K562 (cell line): ENCODE data around the gene C10orf53. TPM values are rescaled to one million over a fixed set of nuclear protein-coding genes. Genes with fewer than 3 reads are reported as not detected.

Experiments used
- ATAC-seq: fragments of 200-7000 bp; cut with Tn5 transposase; 3 replicates; pipeline ENCODE4 v1.9.1; 2020; ENCODE audit warnings: moderate library complexity
- BruUV-seq: library from RNA; stranded (reverse); fragments of 400-500 nt; replicated peaks from 2 replicates; lab custom pipeline; 2021; lab: Mats Ljungman, UMichigan
- CTCF ChIA-PET: fragments of 300-600 bp; formaldehyde crosslinking; extraction: SDS; loops from one replicate; lab custom pipeline; 2021; ENCODE audit warnings: low intra/inter-chr PET ratio; lab: Yijun Ruan, JAX
- POLR2A ChIA-PET: fragments of 300-600, 350-650 bp; sonication (Branson Sonifier 250); formaldehyde crosslinking; extraction: SDS; loops from one replicate; lab custom pipeline; 2021; ENCODE audit warnings: antibody characterized with exemption, inconsistent platforms; lab: Yijun Ruan, JAX
- DNase-seq, 4 experiments: peaks; one replicate each; pipeline versions ENCODE4 v3.0.0 to v3.0.0-alpha.2; 2011 to 2018; ENCODE audit warnings: low spot score in 3 of 4, mixed read lengths in 3 of 4; ENCODE audit errors: extremely low read depth in 1 of 4
- FAIRE-seq: peaks from 2 replicates; lab custom pipeline; 2011; peaks lifted over from hg19 to GRCh38; lab: Jason Lieb, UNC
- H2AFZ ChIP-seq: 2 replicates; pipeline ENCODE4 v1.6.0; 2011; ENCODE audit warnings: low read depth, low read length, control low read depth, inconsistent platforms
- H3K27ac ChIP-seq: fragments of 200-600 bp; 3 replicates; pipeline ENCODE4 v1.8.0; 2011; ENCODE audit warnings: low read depth, mild to moderate bottlenecking, control low read depth, inconsistent platforms, low read length, moderate library complexity, mixed read lengths; ENCODE audit errors: extremely low read depth
- H3K27me3 ChIP-seq, 2 experiments: fragments of 300-600 bp in 1 of 2; 2 replicates in 1 of 2; 3 replicates in 1 of 2; pipeline versions ENCODE4 v1.6.0 to v1.8.0; 2011; ENCODE audit warnings: inconsistent platforms in 2 of 2, low read length in 2 of 2, mild to moderate bottlenecking in 1 of 2, mixed read lengths in 1 of 2, moderate library complexity in 1 of 2; ENCODE audit not compliant: control insufficient read depth in 2 of 2, insufficient read depth in 2 of 2
- H3K36me3 ChIP-seq: fragments of 300-600 bp; 3 replicates; pipeline ENCODE4 v1.8.0; 2011; ENCODE audit warnings: mild to moderate bottlenecking, low read length, inconsistent platforms; ENCODE audit not compliant: control insufficient read depth, insufficient read depth
- H3K4me1 ChIP-seq, 2 experiments: fragments of 200-600 bp in 1 of 2; replicated peaks in 1 of 2; 2 replicates in 1 of 2; 3 replicates in 1 of 2; pipeline versions ENCODE4 v1.5.1 to v1.8.0; 2011; ENCODE audit warnings: inconsistent platforms in 2 of 2, low read length in 2 of 2, mild to moderate bottlenecking in 1 of 2, mixed read lengths in 1 of 2, moderate library complexity in 1 of 2; ENCODE audit not compliant: control insufficient read depth in 2 of 2, insufficient read depth in 2 of 2
- H3K4me2 ChIP-seq: 2 replicates; pipeline ENCODE4 v1.6.1; 2011; ENCODE audit warnings: low read length, control low read depth, inconsistent platforms, mixed read lengths; ENCODE audit not compliant: insufficient read depth
- H3K4me3 ChIP-seq: fragments of 200-600 bp; sonication (generic), shearing (Covaris generic); 2 replicates; pipeline ENCODE4 v1.5.1; 2016; ENCODE audit warnings: control low read depth, inconsistent platforms
- H3K79me2 ChIP-seq: fragments of 200-600 bp; 3 replicates; pipeline ENCODE4 v1.8.0; 2011; ENCODE audit warnings: low read length, inconsistent platforms; ENCODE audit not compliant: control insufficient read depth, insufficient read depth
- H3K9ac ChIP-seq, 2 experiments: 2 replicates each; pipeline versions ENCODE4 v1.6.0 to v1.6.1; 2011; ENCODE audit warnings: low read depth in 2 of 2, low read length in 2 of 2, control low read depth in 1 of 2, inconsistent platforms in 1 of 2, mild to moderate bottlenecking in 1 of 2, mixed read lengths in 1 of 2; ENCODE audit not compliant: insufficient read depth in 1 of 2
- H3K9me1 ChIP-seq: one replicate; pipeline ENCODE4 v1.6.0; 2011; ENCODE audit warnings: inconsistent platforms, mild to moderate bottlenecking, low read length, moderate library complexity; ENCODE audit not compliant: control insufficient read depth, insufficient read depth
- H3K9me3 ChIP-seq: replicated peaks from 2 replicates; pipeline ENCODE4 v1.5.1; 2011; ENCODE audit warnings: low read depth, low read length, inconsistent platforms; ENCODE audit not compliant: control insufficient read depth, insufficient read depth
- H4K20me1 ChIP-seq: replicated peaks from 2 replicates; pipeline ENCODE4 v1.6.1; 2011; ENCODE audit warnings: low read length, inconsistent platforms, mixed read lengths; ENCODE audit not compliant: control insufficient read depth, insufficient read depth
- BCOR ChIP-seq: fragments of 450-650 bp; IDR thresholded peaks from 2 replicates; pipeline ENCODE4 v1.6.1; 2016
- CREB1 ChIP-seq, 2 experiments: sonication (generic) in 1 of 2; formaldehyde crosslinking in 1 of 2; IDR thresholded peaks; 2 replicates each; pipeline versions ENCODE4 v1.6.1 to v1.8.0; 2012 to 2022; ENCODE audit warnings: inconsistent platforms in 1 of 2, mild to moderate bottlenecking in 1 of 2, missing genetic modification reagents in 1 of 2, moderate library complexity in 1 of 2
- EP400 ChIP-seq: fragments of 450-650 bp; IDR thresholded peaks from 2 replicates; pipeline ENCODE4 v1.6.1; 2017; ENCODE audit warnings: antibody characterized with exemption, mild to moderate bottlenecking, moderate library complexity
- MIER1 ChIP-seq: fragments of 450-650 bp; IDR thresholded peaks from 2 replicates; pipeline ENCODE4 v1.6.1; 2016; ENCODE audit warnings: antibody characterized with exemption, mild to moderate bottlenecking, low read depth
- NFE2L1 ChIP-seq: fragments of 450-650 bp; IDR thresholded peaks from 2 replicates; pipeline ENCODE4 v1.6.1; 2016; ENCODE audit warnings: missing genetic modification characterization, low read depth, mild to moderate bottlenecking, missing compliant biosample characterization, moderate library complexity, borderline replicate concordance
- NFIX ChIP-seq: fragments of 250-450 bp; sonication (Bioruptor Pico); IDR thresholded peaks from 2 replicates; pipeline ENCODE4 v1.4.0; 2020; ENCODE audit warnings: low read depth, mild to moderate bottlenecking, moderate library complexity
- POLR2G ChIP-seq: fragments of 200-400 bp; formaldehyde crosslinking; IDR thresholded peaks from 2 replicates; pipeline ENCODE4 v1.6.1; 2017; ENCODE audit warnings: low read depth, mild to moderate bottlenecking, antibody characterized with exemption, low read length, moderate library complexity
- PRPF4 ChIP-seq: fragments of 200-400 bp; formaldehyde crosslinking; IDR thresholded peaks from one replicate; pipeline ENCODE4 v1.6.1; 2017; ENCODE audit warnings: low read length, low read depth, mild to moderate bottlenecking; ENCODE audit not compliant: insufficient read depth, poor library complexity, severe bottlenecking
- RCOR1 ChIP-seq, 2 experiments: IDR thresholded peaks; 2 replicates each; pipeline ENCODE4 v1.6.1; 2012; ENCODE audit warnings: low read depth in 2 of 2, low read length in 2 of 2, borderline replicate concordance in 1 of 2, improper control_type of control experiment in 1 of 2
- SMAD2 ChIP-seq: fragments of 150-350 bp; IDR thresholded peaks from 2 replicates; pipeline ENCODE4 v1.6.1; 2014; ENCODE audit warnings: low read depth, mild to moderate bottlenecking, low read length
- TSC22D4 ChIP-seq: fragments of 450-650 bp; IDR thresholded peaks from 2 replicates; pipeline ENCODE4 v1.6.1; 2016; ENCODE audit warnings: missing genetic modification characterization, missing biosample characterization, control low read depth
- WHSC1 ChIP-seq: IDR thresholded peaks from one replicate; pipeline ENCODE4 v1.6.1; 2012; ENCODE audit warnings: low read length, control low read depth, inconsistent platforms
- ZNF507 ChIP-seq: conservative IDR thresholded peaks from 2 replicates; pipeline ENCODE4 v1.6.1; 2017; ENCODE audit warnings: missing genetic modification characterization, missing compliant biosample characterization
- WGBS: fragments of 100-300 bp; shearing (Covaris generic); methylation state at CpG from one replicate; pipeline ENCODE4 v1.1.6; 2016; ENCODE audit warnings: low coverage, mixed read lengths; ENCODE audit not compliant: insufficient coverage; ENCODE audit errors: missing lambda C conversion rate; 5-methylcytosine and 5-hydroxymethylcytosine counted together
- in situ Hi-C: fragments of 300-500 bp; cut with MboI; formaldehyde crosslinking; loops from 4 replicates; pipeline ENCODE4 v1.15.0; 2018; ENCODE audit warnings: inconsistent platforms, mixed read lengths
- intact Hi-C: fragments of 100-400 bp; cut with micrococcal nuclease; formaldehyde crosslinking; loops from 2 replicates; pipeline ENCODE4 v1.14.2; 2022
- polyA plus RNA-seq, 8 experiments: library from polyadenylated mRNA; depleted of rRNA in 4 of 8; stranded (reverse) in 5 of 8; unstranded in 3 of 8; fragments of >200 nt; fragmentation: Nextera tagmentation in 2 of 8; fragmentation: Illumina TruSeq in 1 of 8; extraction: Ambion mirVana in 2 of 8; extraction: Trizol in 1 of 8; gene quantifications; 2 replicates each; pipeline versions ENCODE4 v1.2.1 to v1.2.3, GENCODE V29; 2011 to 2014; ENCODE audit warnings: inconsistent platforms in 1 of 8, missing spikeins in 1 of 8
- total RNA-seq, 7 experiments: library from RNA; depleted of rRNA in 6 of 7; stranded (reverse); fragments of >200 nt in 6 of 7; fragmentation: Illumina TruSeq in 2 of 7; extraction: Trizol in 2 of 7; gene quantifications; 2 replicates each; pipeline versions ENCODE4 v1.2.1 to v1.2.3, GENCODE V29; 2011 to 2021; ENCODE audit warnings: low replicate concordance in 1 of 7
- TF ChIP-seq, protein P1 (sequence below): fragments of 250-450 bp; sonication (Bioruptor Pico); IDR thresholded peaks from 2 replicates; pipeline ENCODE4 v1.8.0; 2022; ENCODE audit warnings: inconsistent platforms
- TF ChIP-seq, protein P2 (sequence below): fragments of 450-650 bp; IDR thresholded peaks from 2 replicates; pipeline ENCODE4 v1.6.1; 2017; ENCODE audit warnings: mild to moderate bottlenecking, moderate library complexity
- TF ChIP-seq, protein P3 (sequence below): fragments of 450-650 bp; IDR thresholded peaks from 2 replicates; pipeline ENCODE4 v1.6.1; 2016; ENCODE audit warnings: mild to moderate bottlenecking

C10orf53 gene
- total and polyA plus RNA-seq, 9 of the 15 experiments (the other 6 are each of a cell fraction or from before 2014, with no cell fraction given): not detected

DNA sequence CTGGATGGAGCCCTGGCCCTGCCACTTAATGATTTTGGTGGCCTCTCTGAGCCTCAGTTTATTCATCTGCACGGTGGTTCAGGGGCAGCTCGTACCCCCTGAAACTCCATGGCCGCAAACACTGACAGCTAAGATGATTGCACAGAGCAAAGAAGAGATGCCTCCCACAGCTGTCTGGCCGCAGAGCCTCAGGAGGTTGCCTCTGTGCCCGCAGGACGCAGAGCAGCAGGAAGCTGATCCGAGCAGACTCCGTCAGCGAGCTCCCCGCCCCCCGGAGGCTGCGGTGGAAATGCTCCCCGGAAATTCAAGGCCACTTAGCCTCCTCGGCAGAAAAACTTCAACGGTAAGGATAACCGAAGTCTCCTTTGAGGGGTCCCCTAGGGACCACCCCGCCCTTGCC is 30.2 kb upstream of the C10orf53 start (continued):
- TF ChIP-seq ZNF507: no peak
- TF ChIP-seq, protein P1, sequence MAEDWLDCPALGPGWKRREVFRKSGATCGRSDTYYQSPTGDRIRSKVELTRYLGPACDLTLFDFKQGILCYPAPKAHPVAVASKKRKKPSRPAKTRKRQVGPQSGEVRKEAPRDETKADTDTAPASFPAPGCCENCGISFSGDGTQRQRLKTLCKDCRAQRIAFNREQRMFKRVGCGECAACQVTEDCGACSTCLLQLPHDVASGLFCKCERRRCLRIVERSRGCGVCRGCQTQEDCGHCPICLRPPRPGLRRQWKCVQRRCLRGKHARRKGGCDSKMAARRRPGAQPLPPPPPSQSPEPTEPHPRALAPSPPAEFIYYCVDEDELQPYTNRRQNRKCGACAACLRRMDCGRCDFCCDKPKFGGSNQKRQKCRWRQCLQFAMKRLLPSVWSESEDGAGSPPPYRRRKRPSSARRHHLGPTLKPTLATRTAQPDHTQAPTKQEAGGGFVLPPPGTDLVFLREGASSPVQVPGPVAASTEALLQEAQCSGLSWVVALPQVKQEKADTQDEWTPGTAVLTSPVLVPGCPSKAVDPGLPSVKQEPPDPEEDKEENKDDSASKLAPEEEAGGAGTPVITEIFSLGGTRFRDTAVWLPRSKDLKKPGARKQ: no peak
- no peak for TF ChIP-seq SMAD2
- TF ChIP-seq WHSC1: no peak
- TF ChIP-seq EP400: no peak
- TF ChIP-seq MIER1: no peak
- TF ChIP-seq, protein P2, sequence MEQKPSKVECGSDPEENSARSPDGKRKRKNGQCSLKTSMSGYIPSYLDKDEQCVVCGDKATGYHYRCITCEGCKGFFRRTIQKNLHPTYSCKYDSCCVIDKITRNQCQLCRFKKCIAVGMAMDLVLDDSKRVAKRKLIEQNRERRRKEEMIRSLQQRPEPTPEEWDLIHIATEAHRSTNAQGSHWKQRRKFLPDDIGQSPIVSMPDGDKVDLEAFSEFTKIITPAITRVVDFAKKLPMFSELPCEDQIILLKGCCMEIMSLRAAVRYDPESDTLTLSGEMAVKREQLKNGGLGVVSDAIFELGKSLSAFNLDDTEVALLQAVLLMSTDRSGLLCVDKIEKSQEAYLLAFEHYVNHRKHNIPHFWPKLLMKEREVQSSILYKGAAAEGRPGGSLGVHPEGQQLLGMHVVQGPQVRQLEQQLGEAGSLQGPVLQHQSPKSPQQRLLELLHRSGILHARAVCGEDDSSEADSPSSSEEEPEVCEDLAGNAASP: no peak

DNA sequence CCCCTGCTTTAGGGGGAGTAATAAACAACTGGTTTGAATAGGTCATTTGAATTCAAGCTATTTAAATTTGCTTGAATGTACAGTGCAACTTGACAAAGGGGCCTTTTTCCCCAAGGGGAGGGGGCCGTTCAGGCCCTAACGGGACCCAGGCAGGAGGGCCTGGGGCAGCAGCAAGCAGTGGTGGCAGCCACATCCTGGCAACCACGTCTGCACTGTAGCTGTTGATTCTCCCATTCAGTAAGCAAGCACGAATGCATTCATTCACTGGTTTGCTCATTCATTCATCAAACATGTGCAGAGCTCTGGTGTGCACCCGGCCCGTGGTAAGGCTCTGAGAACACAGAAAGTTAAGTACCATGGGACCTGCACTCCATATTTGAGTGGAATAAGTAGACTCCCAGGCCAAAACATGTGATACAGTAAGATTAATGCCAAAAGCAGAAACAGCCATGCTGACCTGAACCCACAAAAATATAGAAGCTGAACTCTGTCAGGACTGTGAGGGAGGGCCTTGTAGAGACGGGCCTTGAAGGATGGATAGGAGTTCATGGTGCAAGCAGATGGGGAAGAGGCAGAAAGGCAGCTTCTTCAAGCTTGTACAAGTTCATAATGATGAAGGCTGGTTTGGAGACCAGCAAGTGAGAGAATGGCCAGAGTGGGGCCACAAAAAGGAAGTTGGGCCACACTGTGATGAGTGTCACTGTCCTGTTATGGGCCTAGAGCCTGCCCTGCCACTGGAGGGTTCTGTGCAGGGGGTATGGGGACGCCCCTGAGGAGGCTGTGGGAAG is 29.3 kb upstream of the C10orf53 start:
- no peak overlapping the region for H3K4me2 ChIP-seq
- CTCF ChIA-PET: no interaction called here
- TF ChIP-seq NFIX (CRISPR knock-in tag): no peak
- TF ChIP-seq RCOR1 (IDR thresholded peaks at IDR 0.05; ENCODE audit: borderline replicate concordance in 1 of 2, low read depth in 2 of 2, low read length in 2 of 2): no peak
- TF ChIP-seq, protein P3, sequence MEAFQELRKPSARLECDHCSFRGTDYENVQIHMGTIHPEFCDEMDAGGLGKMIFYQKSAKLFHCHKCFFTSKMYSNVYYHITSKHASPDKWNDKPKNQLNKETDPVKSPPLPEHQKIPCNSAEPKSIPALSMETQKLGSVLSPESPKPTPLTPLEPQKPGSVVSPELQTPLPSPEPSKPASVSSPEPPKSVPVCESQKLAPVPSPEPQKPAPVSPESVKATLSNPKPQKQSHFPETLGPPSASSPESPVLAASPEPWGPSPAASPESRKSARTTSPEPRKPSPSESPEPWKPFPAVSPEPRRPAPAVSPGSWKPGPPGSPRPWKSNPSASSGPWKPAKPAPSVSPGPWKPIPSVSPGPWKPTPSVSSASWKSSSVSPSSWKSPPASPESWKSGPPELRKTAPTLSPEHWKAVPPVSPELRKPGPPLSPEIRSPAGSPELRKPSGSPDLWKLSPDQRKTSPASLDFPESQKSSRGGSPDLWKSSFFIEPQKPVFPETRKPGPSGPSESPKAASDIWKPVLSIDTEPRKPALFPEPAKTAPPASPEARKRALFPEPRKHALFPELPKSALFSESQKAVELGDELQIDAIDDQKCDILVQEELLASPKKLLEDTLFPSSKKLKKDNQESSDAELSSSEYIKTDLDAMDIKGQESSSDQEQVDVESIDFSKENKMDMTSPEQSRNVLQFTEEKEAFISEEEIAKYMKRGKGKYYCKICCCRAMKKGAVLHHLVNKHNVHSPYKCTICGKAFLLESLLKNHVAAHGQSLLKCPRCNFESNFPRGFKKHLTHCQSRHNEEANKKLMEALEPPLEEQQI: no peak
- TF ChIP-seq TSC22D4 (tag): no peak
- TF ChIP-seq NFE2L1 (tag): no peak
- TF ChIP-seq BCOR: no peak
- TF ChIP-seq PRPF4: no peak
- no peak for TF ChIP-seq POLR2G
- no peak for TF ChIP-seq CREB1 (IDR thresholded peaks at IDR 0.05)
- TF ChIP-seq CREB1 (CRISPR knock-in tag; IDR thresholded peaks at IDR 0.05): no peak

More for the DNA sequence above, 29.3 kb upstream of the C10orf53 start:
- H3K9ac ChIP-seq: no peak overlapping the region
- H3K4me3 ChIP-seq: no peak overlapping the region
- peaks cover 14% of the 10 kb centered on the region for H4K20me1 ChIP-seq
- no peak for DNase-seq
- no peaks in the 10 kb centered on the region for H3K79me2 ChIP-seq
- in situ Hi-C loops (no loop called here), intact Hi-C loops (no loop called here)
- no peaks in the 10 kb centered on the region for H3K36me3 ChIP-seq
- no TSS peak for BruUV-seq
- H3K9me1 ChIP-seq: no peaks in the 10 kb centered on the region
- 0% methylated on average over 8 of the region's 8 CpGs for WGBS
- no peaks in the 10 kb centered on the region for H3K9me3 ChIP-seq
- H3K27me3 ChIP-seq: peaks cover 33 to 81% of the 10 kb centered on the region in 2 experiments; a peak in 4 of 5 replicates
- FAIRE-seq: no peak
- peaks cover 0 to 7% of the 10 kb centered on the region in 2 experiments; a peak in 1 of 5 replicates for H3K4me1 ChIP-seq
- POLR2A ChIA-PET: interaction anchor here (0.6 to 1.6 kb wide), 2 partner anchors 10 to 978 kb away, joined by 3 read pairs; no protein-coding TSS in a partner anchor
- ATAC-seq: no peak
- no peak overlapping the region for H2AFZ ChIP-seq
- H3K27ac ChIP-seq: no peak overlapping the region
